Tibial artery (tissue), 4 donors: ENCODE results near the gene TOM1L1.

Experiments used
- DNase-seq, 2 donors: peaks; one replicate each; pipeline ENCODE4 v3.0.0-alpha.2; 2019
- H3K27ac ChIP-seq, 2 donors: fragments of 200-600 bp; sonication (generic) in 1 of 2; 1 replicate in 1 of 2; 2 replicates in 1 of 2; pipeline ENCODE4 v1.5.1; 2018 to 2019; ENCODE audit warnings: mild to moderate bottlenecking in 1 of 2
- H3K27me3 ChIP-seq, 2 donors: fragments of 200-600 bp; sonication (generic) in 1 of 2; one replicate each; pipeline versions ENCODE4 v1.5.1 to v1.6.0; 2016 to 2019
- H3K36me3 ChIP-seq, 3 donors: fragments of 200-600 bp; sonication (generic) in 2 of 3; one replicate each; pipeline ENCODE4 v1.5.1; 2016 to 2019; ENCODE audit warnings: mild to moderate bottlenecking in 2 of 3
- H3K4me1 ChIP-seq, 4 donors: fragments of 200-600 bp; sonication (generic) in 2 of 4; 1 replicate in 3 of 4; 2 replicates in 1 of 4; pipeline ENCODE4 v1.5.1; 2016 to 2019
- H3K4me3 ChIP-seq, 2 donors: fragments of 200-600 bp; sonication (generic) in 1 of 2; 1 replicate in 1 of 2; 2 replicates in 1 of 2; pipeline ENCODE4 v1.5.1; 2018 to 2019; ENCODE audit warnings: mild to moderate bottlenecking in 2 of 2
- H3K9me3 ChIP-seq, 3 donors: fragments of 200-600 bp; sonication (generic) in 1 of 3; one replicate each; pipeline ENCODE4 v1.5.1; 2016 to 2019
- intact Hi-C: fragments of 100-400 bp; cut with DNase I; formaldehyde crosslinking; loops from one replicate; pipeline ENCODE4 v1.15.0; 2023; ENCODE audit warnings: low total_unique reads
- TF ChIP-seq, protein P1 (sequence below), 2 experiments: fragments of 200-600 bp in 1 of 2; fragments of 450-650 bp in 1 of 2; IDR thresholded peaks; one replicate each; pipeline ENCODE4 v1.5.1; 2017 to 2019; ENCODE audit warnings: antibody characterized with exemption in 2 of 2, mild to moderate bottlenecking in 1 of 2, moderate library complexity in 1 of 2

TOM1L1 gene

DNA sequence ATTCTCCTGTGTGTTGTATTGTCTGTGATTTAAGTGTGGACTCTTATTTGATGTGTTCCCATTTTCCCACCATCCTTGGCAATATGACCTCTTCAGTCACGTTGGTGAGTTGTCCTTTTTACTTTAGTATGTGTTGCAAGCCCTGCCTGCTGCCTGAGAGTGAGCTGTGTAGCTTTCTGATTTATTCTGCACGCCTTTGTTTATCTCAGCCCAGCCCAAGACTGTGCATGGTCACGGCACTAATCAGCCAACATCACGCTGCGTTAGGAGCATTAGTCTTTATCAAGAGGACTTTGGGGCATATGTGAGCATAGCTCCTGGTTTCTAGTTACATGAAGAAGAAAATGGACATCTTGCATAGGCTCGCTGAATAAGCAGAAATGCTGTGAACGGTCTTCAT is 6.0 kb downstream of the TOM1L1 start:
- Histone ChIP-seq H3K27me3 (no peaks in the 10 kb centered on the region), H3K4me3 (no peak overlapping the region), H3K27ac (no peak overlapping the region), H3K9me3 (no peaks in the 10 kb centered on the region), H3K36me3 (peaks cover 0 to 4% (median 4%) of the 10 kb centered on the region in 3 donors), H3K4me1 (no peaks in the 10 kb centered on the region)
- TF ChIP-seq, protein P1, sequence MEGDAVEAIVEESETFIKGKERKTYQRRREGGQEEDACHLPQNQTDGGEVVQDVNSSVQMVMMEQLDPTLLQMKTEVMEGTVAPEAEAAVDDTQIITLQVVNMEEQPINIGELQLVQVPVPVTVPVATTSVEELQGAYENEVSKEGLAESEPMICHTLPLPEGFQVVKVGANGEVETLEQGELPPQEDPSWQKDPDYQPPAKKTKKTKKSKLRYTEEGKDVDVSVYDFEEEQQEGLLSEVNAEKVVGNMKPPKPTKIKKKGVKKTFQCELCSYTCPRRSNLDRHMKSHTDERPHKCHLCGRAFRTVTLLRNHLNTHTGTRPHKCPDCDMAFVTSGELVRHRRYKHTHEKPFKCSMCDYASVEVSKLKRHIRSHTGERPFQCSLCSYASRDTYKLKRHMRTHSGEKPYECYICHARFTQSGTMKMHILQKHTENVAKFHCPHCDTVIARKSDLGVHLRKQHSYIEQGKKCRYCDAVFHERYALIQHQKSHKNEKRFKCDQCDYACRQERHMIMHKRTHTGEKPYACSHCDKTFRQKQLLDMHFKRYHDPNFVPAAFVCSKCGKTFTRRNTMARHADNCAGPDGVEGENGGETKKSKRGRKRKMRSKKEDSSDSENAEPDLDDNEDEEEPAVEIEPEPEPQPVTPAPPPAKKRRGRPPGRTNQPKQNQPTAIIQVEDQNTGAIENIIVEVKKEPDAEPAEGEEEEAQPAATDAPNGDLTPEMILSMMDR (IDR thresholded peaks at IDR 0.05), result no peak
- no peak for DNase-seq
- intact Hi-C loops, result no loop called here

DNA sequence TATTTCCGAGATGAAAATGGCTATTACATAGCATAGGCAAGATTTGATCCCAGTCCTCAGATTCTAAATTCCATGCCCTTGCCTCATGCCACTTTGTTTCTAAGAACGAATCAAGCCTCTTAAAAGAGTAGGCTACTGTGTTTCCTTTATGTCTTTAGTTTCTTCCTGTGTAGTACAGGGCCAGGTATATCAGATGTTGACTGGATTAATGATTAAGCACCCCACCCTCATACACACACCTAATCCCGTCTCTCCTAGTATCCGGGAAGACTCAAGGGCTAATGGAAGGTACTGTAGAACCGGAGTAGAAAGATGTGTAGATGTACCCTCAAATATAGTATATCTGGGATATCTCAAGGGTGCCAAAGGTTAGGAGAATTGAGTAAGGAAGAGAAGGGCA is 6.7 kb downstream of the TOM1L1 start:
- no peak overlapping the region for H3K27ac ChIP-seq
- TF ChIP-seq, protein P1 (IDR thresholded peaks at IDR 0.05), result no peak
- peaks cover 0 to 4% (median 4%) of the 10 kb centered on the region in 3 donors for H3K36me3 ChIP-seq
- intact Hi-C loops, result no loop called here
- H3K27me3 ChIP-seq, result no peaks in the 10 kb centered on the region
- no peak overlapping the region for H3K4me3 ChIP-seq
- no peak for DNase-seq
- H3K4me1 ChIP-seq, result no peaks in the 10 kb centered on the region
- H3K9me3 ChIP-seq, result no peaks in the 10 kb centered on the region

DNA sequence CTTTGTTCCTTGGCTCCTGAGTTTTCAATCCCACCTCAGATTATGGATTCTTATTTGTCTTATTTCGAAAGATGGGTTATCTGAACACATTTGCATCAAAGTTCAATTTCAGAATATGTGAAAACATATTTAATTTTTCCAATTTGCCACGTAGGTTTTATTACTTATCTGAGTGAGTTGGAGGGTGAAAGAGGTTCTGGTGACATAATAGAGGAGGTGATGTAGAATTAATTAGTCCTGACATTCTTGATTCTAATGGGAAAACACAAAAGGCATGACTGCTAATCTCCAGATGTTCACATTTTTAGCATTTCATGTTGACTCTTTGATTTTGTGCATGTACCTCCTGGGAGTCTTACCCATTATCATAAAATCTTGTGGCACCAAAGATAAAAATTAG is 9.1 kb downstream of the TOM1L1 start:
- Histone ChIP-seq H3K36me3 (peaks cover 9 to 22% (median 20%) of the 10 kb centered on the region in 3 donors), H3K4me3 (no peak overlapping the region), H3K27ac (no peak overlapping the region), H3K27me3 (no peaks in the 10 kb centered on the region), H3K4me1 (no peaks in the 10 kb centered on the region), H3K9me3 (no peaks in the 10 kb centered on the region)
- TF ChIP-seq, protein P1 (IDR thresholded peaks at IDR 0.05), result no peak
- intact Hi-C loops, result no loop called here
- DNase-seq, result no peak

DNA sequence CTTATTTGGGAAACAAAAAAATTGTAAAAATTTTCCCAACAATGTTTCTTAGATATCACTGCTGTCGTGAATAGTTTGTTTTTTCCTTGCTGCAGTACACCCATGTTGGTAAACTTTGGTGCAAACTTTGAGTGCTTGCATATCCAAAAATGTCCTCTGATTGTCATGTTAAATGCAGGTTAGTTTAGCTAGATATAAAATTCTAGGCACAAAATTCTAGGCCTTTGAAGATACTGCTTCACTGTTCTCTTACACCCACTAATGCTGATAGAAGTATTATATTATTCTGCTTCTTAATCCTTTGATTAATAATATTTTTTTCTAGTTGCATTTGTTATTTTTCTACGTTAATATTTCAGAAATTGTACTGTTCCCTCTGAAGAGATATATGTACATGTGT is 16.1 kb downstream of the TOM1L1 start:
- Histone ChIP-seq H3K36me3 (peaks cover 44 to 64% (median 51%) of the 10 kb centered on the region in 3 donors), H3K4me1 (no peaks in the 10 kb centered on the region), H3K4me3 (no peak overlapping the region), H3K27me3 (no peaks in the 10 kb centered on the region), H3K9me3 (peaks cover 0 to 12% (median 0%) of the 10 kb centered on the region in 3 donors), H3K27ac (no peak overlapping the region)
- TF ChIP-seq, protein P1 (IDR thresholded peaks at IDR 0.05), result no peak
- intact Hi-C loops, result no loop called here
- no peak for DNase-seq

DNA sequence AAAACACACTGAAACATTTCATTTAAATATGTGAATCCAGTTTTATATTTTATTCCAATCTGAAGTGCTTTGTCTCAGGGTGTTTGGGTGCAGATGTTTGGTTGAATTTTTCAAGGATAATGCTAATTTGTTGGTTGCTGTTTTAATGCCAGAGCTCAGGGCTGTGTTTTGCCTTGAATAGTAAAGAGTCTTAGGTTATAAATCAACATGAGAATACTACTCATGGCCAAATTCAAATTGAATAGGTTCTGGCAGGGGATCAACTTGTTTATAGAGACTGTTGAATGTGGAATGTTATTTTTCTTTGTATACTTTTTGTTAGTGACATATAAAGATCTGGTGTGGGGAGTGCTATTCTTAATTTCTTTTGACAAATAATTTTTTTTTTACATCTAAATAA is 18.8 kb downstream of the TOM1L1 start:
- intact Hi-C loops, result no loop called here
- H3K4me1 ChIP-seq, result no peaks in the 10 kb centered on the region
- no peak for DNase-seq
- TF ChIP-seq, protein P1 (IDR thresholded peaks at IDR 0.05), result no peak
- peaks cover 38 to 55% (median 38%) of the 10 kb centered on the region in 3 donors for H3K36me3 ChIP-seq
- H3K27me3 ChIP-seq, result no peaks in the 10 kb centered on the region
- H3K4me3 ChIP-seq, result no peak overlapping the region
- no peak overlapping the region for H3K27ac ChIP-seq
- peaks cover 0 to 12% (median 0%) of the 10 kb centered on the region in 3 donors for H3K9me3 ChIP-seq

DNA sequence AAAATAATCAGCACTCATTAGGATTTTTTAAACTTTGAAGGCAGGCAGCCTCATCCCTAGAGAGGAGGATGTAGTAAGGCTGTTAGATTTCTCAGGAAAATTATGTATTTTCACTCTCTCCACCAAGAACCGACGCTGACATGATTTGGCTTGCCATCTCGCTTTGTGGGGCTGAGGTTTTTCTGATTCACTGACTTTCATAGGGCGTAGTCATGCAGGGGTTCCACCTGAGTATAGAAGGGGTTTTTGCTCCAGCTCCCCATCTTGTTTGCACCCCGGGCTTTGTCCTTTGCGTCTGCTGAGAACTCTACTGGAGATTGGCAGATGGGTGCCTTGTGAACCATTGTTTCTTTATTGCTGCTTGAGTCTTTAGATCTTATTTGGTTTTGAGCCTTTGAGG is 20.2 kb downstream of the TOM1L1 start:
- H3K9me3 ChIP-seq, result peaks cover 0 to 12% (median 0%) of the 10 kb centered on the region in 3 donors
- no peak for DNase-seq
- H3K27ac ChIP-seq, result no peak overlapping the region
- H3K4me3 ChIP-seq, result no peak overlapping the region
- H3K4me1 ChIP-seq, result no peaks in the 10 kb centered on the region
- peaks cover 24 to 48% (median 24%) of the 10 kb centered on the region in 3 donors for H3K36me3 ChIP-seq
- TF ChIP-seq, protein P1 (IDR thresholded peaks at IDR 0.05), result no peak
- intact Hi-C loops, result no loop called here
- H3K27me3 ChIP-seq, result no peaks in the 10 kb centered on the region
